GM08714 (cell line): ENCODE measurements around the gene ZC3HAV1L.
A peak's percentile ranks its signal among the peaks of the same experiment; 100 is the strongest.
"Not testable (repeated sequence)": the region's sequence is repeated elsewhere in the genome, so short reads cannot be mapped to it uniquely, and the experiment has no call there.

ENCODE experiments used
- H3K4me3 ChIP-seq: fragments of 200-500 bp; sonication (Bioruptor generic); 2 replicates; pipeline ENCODE4 v1.5.1; 2014; ENCODE audit warnings: mild to moderate bottlenecking, low read length, inconsistent platforms
- ZNF274 ChIP-seq: IDR thresholded peaks from 2 replicates; pipeline ENCODE4 v1.6.1; 2012; ENCODE audit warnings: mild to moderate bottlenecking, low read depth, low read length

The ZC3HAV1L gene

GRCh38 chr7:139011373-139011772 lies 24.5 kb downstream of the ZC3HAV1L start:
- no peak for TF ChIP-seq ZNF274
- H3K4me3 ChIP-seq = no peak overlapping the region

- no peak for TF ChIP-seq ZNF274
- H3K4me3 ChIP-seq = no peak overlapping the region
Measured at GRCh38 chr7:139004321-139005090, 31.3 kb downstream of the ZC3HAV1L start.

GRCh38 chr7:138999414-138999813 lies 36.4 kb downstream of the ZC3HAV1L start:
- H3K4me3 ChIP-seq = no peak overlapping the region
- TF ChIP-seq ZNF274 = no peak

DNA sequence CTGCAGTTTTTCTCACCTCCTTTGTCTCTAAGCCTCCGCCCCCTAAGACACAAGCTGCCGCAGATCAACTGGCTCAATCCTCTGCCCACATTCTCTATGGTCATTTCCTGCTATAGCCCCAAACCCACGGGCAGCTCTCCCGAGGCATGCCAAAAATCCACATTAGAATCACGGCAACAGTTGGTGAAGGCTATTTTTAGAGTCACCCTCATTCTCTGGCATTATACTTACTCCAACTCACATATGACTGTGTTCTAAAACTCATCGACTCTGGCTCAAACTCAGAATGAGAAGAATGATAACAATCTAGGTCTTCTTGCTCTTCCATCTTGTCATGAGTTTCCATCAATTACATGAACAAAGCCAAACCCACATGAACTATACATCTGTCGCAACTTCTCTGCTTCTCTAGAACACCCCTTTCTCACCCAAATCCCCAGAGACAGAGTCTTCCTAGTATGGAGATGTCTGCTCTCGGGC lies 43.8 kb downstream of the ZC3HAV1L start:
- H3K4me3 ChIP-seq = no peak overlapping the region
- no peak for TF ChIP-seq ZNF274

- no peak for TF ChIP-seq ZNF274
- no peak overlapping the region for H3K4me3 ChIP-seq
Measured at GRCh38 chr7:138987686-138988085, 48.2 kb downstream of the ZC3HAV1L start.

DNA sequence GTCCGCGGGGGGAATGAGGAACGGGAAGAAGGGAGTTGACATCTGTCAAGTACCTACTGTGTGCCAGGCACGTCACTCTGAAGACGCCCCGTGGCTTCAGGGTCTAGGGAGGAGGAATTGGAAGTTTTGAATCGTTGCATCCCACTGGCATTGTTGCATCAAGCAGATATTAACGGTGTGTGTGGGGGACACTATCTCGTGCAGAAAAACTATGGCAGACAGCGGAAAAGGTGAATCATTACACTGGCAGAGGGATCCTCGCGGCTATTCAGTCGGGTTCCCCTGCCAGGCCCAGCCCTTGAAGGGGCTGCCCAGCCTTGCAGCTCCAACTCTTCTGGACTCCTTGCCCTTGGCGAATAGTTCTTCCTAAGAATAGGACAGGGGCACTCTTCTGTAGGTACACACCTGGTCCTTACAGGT lies 53.6 kb downstream of the ZC3HAV1L start:
- TF ChIP-seq ZNF274 = no peak

DNA sequence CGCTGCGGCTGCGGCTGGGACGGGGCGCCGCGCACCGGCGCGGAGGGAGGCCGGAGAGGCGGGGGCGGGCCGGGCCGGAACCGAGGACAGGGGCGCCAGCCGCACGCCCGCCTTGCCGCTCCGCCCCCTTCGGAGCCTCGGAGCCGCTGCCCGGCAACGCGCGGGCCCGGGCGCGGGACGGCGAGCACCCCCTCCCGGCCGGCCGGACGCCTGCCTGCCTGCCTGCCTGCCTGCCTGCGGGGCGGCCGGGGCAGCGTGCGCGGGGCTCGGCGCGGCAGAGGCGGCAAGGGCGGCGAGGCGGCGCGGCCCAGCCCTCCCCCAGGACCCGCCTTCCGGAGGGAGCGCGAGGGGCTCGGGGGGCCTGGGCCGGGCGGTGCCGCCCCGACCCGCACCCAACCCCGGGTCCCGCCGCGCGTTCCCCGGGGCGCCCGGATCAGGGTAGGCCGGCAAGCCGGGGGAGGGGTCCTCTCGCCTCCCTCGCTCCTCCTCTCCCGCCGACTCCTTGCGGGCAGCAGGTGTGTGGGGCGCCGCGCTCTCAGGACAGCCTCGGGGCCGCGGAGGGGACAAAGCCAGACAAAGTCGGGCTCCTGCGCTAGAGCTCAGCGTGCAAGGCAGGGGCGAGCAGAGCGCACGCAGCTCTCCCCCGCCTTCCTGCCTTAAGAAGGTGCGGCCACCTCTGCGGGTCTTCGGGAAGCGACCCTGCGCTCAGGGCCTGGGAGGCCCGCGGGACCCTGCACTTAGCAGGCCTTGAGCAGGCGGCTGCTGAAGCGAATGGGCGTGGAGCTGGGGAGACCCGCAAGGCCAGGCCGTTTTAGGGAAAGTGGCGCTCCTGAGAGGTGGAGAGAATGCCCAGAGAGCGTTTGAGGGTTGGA lies 54.3 kb downstream of the ZC3HAV1L start, which contains the start of gene KIAA1549:
TSS of gene KIAA1549 (minus strand) at position 58 of the 872 bp plus-strand sequence. CDS start 120 bp downstream, outside the sequence.
- peak within 1 kb of the TSS; percentile 79 for H3K4me3 ChIP-seq
- TF ChIP-seq ZNF274 = no peak

More for the DNA sequence above, 53.6 kb downstream of the ZC3HAV1L start:
- H3K4me3 ChIP-seq = peak overlapping the region; percentile 43; the same call in 1 of the 2 replicates

- TF ChIP-seq ZNF274 = no peak
- H3K4me3 ChIP-seq = peak overlapping the region; percentile 79
Measured at GRCh38 chr7:138980563-138981291, 55.1 kb downstream of the ZC3HAV1L start.

GRCh38 chr7:138979988-138980562 lies 55.8 kb downstream of the ZC3HAV1L start:
- H3K4me3 ChIP-seq = peak overlapping the region; percentile 79; the same call in 1 of the 2 replicates
- no peak for TF ChIP-seq ZNF274

GRCh38 chr7:138979226-138979979 lies 56.4 kb downstream of the ZC3HAV1L start:
- no peak for TF ChIP-seq ZNF274
- no peak overlapping the region for H3K4me3 ChIP-seq

DNA sequence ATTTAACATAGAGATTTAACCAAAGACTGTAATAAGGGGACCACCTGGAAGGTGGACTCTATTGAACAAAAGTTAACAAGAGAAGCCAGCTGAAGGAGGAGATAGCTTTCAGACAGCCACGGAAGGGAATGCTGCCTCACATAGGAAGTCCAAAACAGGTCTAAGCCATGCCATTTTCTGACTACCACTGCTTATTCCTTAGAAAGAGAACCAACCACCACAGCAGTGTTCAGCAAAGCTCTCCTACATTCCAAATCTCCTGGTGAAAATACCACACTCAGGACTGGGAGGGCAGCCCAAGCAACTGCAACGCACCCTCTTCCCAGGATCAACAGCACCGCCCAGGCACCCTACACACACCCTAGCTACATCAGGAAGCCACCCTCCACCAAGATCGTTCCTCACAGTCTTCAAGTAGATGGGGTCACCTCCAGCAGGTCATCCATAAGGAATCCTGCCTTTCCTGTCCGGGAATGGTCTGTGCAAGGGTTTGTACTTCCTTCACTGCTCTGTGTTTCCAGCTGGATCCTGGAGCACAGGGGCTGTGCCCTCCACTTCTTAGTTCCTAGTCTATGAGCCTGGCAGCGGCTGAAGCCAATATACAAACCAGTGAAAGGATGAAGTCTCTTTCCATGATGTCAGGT lies 57.2 kb downstream of the ZC3HAV1L start:
- H3K4me3 ChIP-seq = no peak overlapping the region
- no peak for TF ChIP-seq ZNF274

- H3K4me3 ChIP-seq = not testable (repeated sequence)
Measured at GRCh38 chr7:138976161-138976560, 59.7 kb downstream of the ZC3HAV1L start.
